Measurements from ENCODE around the gene UBE2E2.

DNA sequence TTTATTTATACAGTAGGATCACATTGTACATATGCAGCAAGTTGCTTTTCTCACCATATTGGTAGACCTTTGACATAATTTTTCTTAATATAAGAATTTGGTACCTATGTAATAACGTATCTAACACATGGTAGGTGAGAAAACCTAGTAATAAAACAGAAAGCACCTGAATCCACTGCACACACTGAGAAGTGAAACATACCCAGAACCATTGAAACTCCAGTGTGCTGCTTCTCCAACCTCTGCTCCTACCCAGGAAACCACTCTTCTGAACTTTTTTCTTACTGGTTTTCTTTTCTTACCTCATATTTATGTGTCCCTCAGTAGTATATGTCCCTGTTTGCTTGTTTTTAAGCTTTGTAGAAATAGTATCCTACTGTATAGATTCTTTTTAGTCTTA is 293.0 kb downstream of the UBE2E2 start:
- TF ChIP-seq, protein P1, sequence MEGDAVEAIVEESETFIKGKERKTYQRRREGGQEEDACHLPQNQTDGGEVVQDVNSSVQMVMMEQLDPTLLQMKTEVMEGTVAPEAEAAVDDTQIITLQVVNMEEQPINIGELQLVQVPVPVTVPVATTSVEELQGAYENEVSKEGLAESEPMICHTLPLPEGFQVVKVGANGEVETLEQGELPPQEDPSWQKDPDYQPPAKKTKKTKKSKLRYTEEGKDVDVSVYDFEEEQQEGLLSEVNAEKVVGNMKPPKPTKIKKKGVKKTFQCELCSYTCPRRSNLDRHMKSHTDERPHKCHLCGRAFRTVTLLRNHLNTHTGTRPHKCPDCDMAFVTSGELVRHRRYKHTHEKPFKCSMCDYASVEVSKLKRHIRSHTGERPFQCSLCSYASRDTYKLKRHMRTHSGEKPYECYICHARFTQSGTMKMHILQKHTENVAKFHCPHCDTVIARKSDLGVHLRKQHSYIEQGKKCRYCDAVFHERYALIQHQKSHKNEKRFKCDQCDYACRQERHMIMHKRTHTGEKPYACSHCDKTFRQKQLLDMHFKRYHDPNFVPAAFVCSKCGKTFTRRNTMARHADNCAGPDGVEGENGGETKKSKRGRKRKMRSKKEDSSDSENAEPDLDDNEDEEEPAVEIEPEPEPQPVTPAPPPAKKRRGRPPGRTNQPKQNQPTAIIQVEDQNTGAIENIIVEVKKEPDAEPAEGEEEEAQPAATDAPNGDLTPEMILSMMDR (IDR thresholded peaks at IDR 0.05): no peak
- no peak for TF ChIP-seq POLR2A (IDR thresholded peaks at IDR 0.05)
